GM23338 (cell line): ENCODE data around the gene PLAAT1.

ENCODE experiments used
- CREB1 ChIP-seq: fragments of 250-450 bp; sonication (Bioruptor Pico); IDR thresholded peaks from 2 replicates; pipeline ENCODE4 v1.5.0; 2020; ENCODE audit warnings: low read depth, mild to moderate bottlenecking, moderate library complexity
- CTCF ChIP-seq, 2 experiments: fragments of 200-600 bp in 1 of 2; sonication (generic) in 1 of 2; conservative IDR thresholded peaks; 2 replicates each; pipeline versions ENCODE4 v1.5.1 to v1.6.1; 2016 to 2017; ENCODE audit warnings: antibody characterized with exemption in 2 of 2, low read depth in 2 of 2, mild to moderate bottlenecking in 2 of 2, moderate library complexity in 1 of 2
- ETS1 ChIP-seq: IDR thresholded peaks from 2 replicates; pipeline ENCODE4 v1.6.1; 2016; ENCODE audit warnings: antibody characterized with exemption
- EZH2 ChIP-seq: fragments of 200-600 bp; sonication (generic); IDR thresholded peaks from one replicate; pipeline ENCODE4 v1.8.0; 2017; ENCODE audit warnings: antibody characterized with exemption, mild to moderate bottlenecking, low read depth; ENCODE audit not compliant: unreplicated experiment
- EZH2phosphoT487 ChIP-seq: fragments of 200-600 bp; sonication (generic); IDR thresholded peaks from one replicate; pipeline ENCODE4 v1.8.1; 2018; ENCODE audit warnings: antibody characterized with exemption; ENCODE audit not compliant: unreplicated experiment
- JUNB ChIP-seq: IDR thresholded peaks from one replicate; pipeline ENCODE4 v1.6.1; 2016; ENCODE audit warnings: antibody characterized with exemption; ENCODE audit not compliant: unreplicated experiment
- POLR2AphosphoS5 ChIP-seq: IDR thresholded peaks from 2 replicates; pipeline ENCODE4 v1.6.1; 2016; ENCODE audit warnings: antibody characterized with exemption, low read depth
- REST ChIP-seq: IDR thresholded peaks from one replicate; pipeline ENCODE4 v1.6.1; 2018; ENCODE audit warnings: antibody characterized with exemption; ENCODE audit not compliant: unreplicated experiment
- STAT1 ChIP-seq: IDR thresholded peaks from one replicate; pipeline ENCODE4 v1.6.1; 2016; ENCODE audit warnings: antibody characterized with exemption; ENCODE audit not compliant: unreplicated experiment

GRCh38 chr3:193210618-193211017, 30.4 kb upstream of the PLAAT1 start:
- TF ChIP-seq CTCF (conservative IDR thresholded peaks at IDR 0.05; ENCODE audit: low read depth in 2 of 2) = no peak
- no peak for TF ChIP-seq CREB1 (CRISPR knock-in tag)
- no peak for TF ChIP-seq ETS1
- no peak for TF ChIP-seq REST
- TF ChIP-seq EZH2 = no peak
- no peak for TF ChIP-seq POLR2AphosphoS5
- TF ChIP-seq STAT1 = no peak
- no peak for TF ChIP-seq EZH2phosphoT487
- no peak for TF ChIP-seq JUNB
